ENCODE measurements around the gene MYOM3.
"Not testable (repeated sequence)": the region's sequence is repeated elsewhere in the genome, so short reads cannot be mapped to it uniquely, and the experiment has no call there.

MYOM3 gene

GRCh38 chr1:24030976-24031516 is 80.9 kb downstream of the MYOM3 start:
- not testable (repeated sequence) for DNase-seq (ENCODE audit: low read depth)

- DNase-seq (ENCODE audit: low read depth): no peak
Measured at GRCh38 chr1:24027838-24028468, 84.0 kb downstream of the MYOM3 start.

GRCh38 chr1:24022581-24023361 is 89.2 kb downstream of the MYOM3 start:
- no peak for DNase-seq (ENCODE audit: low read depth)

- DNase-seq (ENCODE audit: low read depth): no peak
Measured at GRCh38 chr1:24021403-24022266, 90.3 kb downstream of the MYOM3 start.

GRCh38 chr1:24020470-24020869 is 91.5 kb downstream of the MYOM3 start:
- DNase-seq (ENCODE audit: low read depth): no peak

GRCh38 chr1:24020025-24020424 is 91.9 kb downstream of the MYOM3 start:
- no peak for DNase-seq (ENCODE audit: low read depth)

- peak; percentile 99 for DNase-seq (ENCODE audit: low read depth)
Measured at GRCh38 chr1:24018611-24019580, 93.0 kb downstream of the MYOM3 start.

- DNase-seq (ENCODE audit: low read depth): peak; percentile 54
Measured at GRCh38 chr1:24015221-24016210, 96.4 kb downstream of the MYOM3 start.

- not testable (repeated sequence) for DNase-seq (ENCODE audit: low read depth)
Measured at GRCh38 chr1:24012878-24013277, 99.1 kb downstream of the MYOM3 start.

- no peak for DNase-seq (ENCODE audit: low read depth)
Measured at GRCh38 chr1:24010650-24011049, 101.3 kb downstream of the MYOM3 start.

- DNase-seq (ENCODE audit: low read depth): no peak
Measured at GRCh38 chr1:24009406-24009805, 102.5 kb downstream of the MYOM3 start.

GRCh38 chr1:24008574-24009184 is 103.3 kb downstream of the MYOM3 start:
- DNase-seq (ENCODE audit: low read depth): not testable (repeated sequence)

GRCh38 chr1:24007079-24007478 is 104.9 kb downstream of the MYOM3 start:
- DNase-seq (ENCODE audit: low read depth): no peak
